OCI-LY3 (cell line): ENCODE results near the gene TFDP1.

Experiments used
- H2AFZ ChIP-seq: fragments of 200-600, 300-600 bp; shearing (Covaris generic); 2 replicates; pipeline ENCODE4 v1.6.0; 2014; ENCODE audit warnings: antibody characterized with exemption, low read depth, low read length
- H3K27ac ChIP-seq: fragments of 200-600, 300-600 bp; sonication (generic); 2 replicates; pipeline ENCODE4 v1.5.1; 2014; ENCODE audit warnings: mild to moderate bottlenecking, low read length, moderate library complexity, mixed read lengths
- H3K27me3 ChIP-seq: fragments of 200-600, 300-600 bp; sonication (generic); 2 replicates; pipeline ENCODE4 v1.6.1; 2014; ENCODE audit warnings: low read depth, low read length, mixed read lengths
- H3K36me3 ChIP-seq: fragments of 200-600, 300-600 bp; sonication (generic); replicated peaks from 2 replicates; pipeline ENCODE3; 2014; ENCODE audit warnings: low read depth, low read length, mixed read lengths
- H3K4me1 ChIP-seq: fragments of 300-600, 200-600 bp; sonication (generic); 2 replicates; pipeline ENCODE4 v1.6.1; 2014; ENCODE audit warnings: low read length, mixed read lengths
- H3K4me2 ChIP-seq: fragments of 200-600, 300-600 bp; sonication (generic); 2 replicates; pipeline ENCODE4 v1.6.1; 2014; ENCODE audit warnings: low read length, mixed read lengths
- H3K4me3 ChIP-seq: fragments of 300-600, 200-600 bp; sonication (generic); 2 replicates; pipeline ENCODE4 v1.5.1; 2014; ENCODE audit warnings: antibody characterized with exemption, mild to moderate bottlenecking, low read length, moderate library complexity
- H3K79me2 ChIP-seq: fragments of 300-600, 200-600 bp; shearing (Covaris generic); 2 replicates; pipeline ENCODE4 v1.6.1; 2014; ENCODE audit warnings: mild to moderate bottlenecking, low read length, mixed read lengths
- H3K9ac ChIP-seq: fragments of 300-600, 200-600 bp; shearing (Covaris generic); 2 replicates; pipeline ENCODE4 v1.6.0; 2014; ENCODE audit warnings: mild to moderate bottlenecking, low read length, moderate library complexity
- H3K9me3 ChIP-seq: fragments of 200-600, 300-600 bp; shearing (Covaris generic); 2 replicates; pipeline ENCODE4 v1.6.1; 2014; ENCODE audit warnings: low read length, mixed read lengths; ENCODE audit not compliant: insufficient read depth
- H4K20me1 ChIP-seq: fragments of 200-600, 300-600 bp; sonication (generic); 2 replicates; pipeline ENCODE4 v1.6.1; 2016; ENCODE audit warnings: low read length, mixed read lengths; ENCODE audit not compliant: insufficient read depth
- CTCF ChIP-seq: fragments of 200-600, 300-600 bp; sonication (generic); IDR thresholded peaks from 2 replicates; pipeline ENCODE4 v1.5.1; 2014; ENCODE audit warnings: antibody characterized with exemption, low read length, low read depth
- EZH2phosphoT487 ChIP-seq: fragments of 200-600 bp; shearing (Covaris generic); IDR thresholded peaks from 2 replicates; pipeline ENCODE4 v1.6.1; 2018; ENCODE audit warnings: antibody characterized with exemption, mixed run types, low read depth

Gene TFDP1

GRCh38 chr13:113656831-113657671 lies 72.5 kb downstream of the TFDP1 start:
- Histone ChIP-seq H4K20me1 (no peaks in the 10 kb centered on the region), H3K27me3 (0 out of 2 replicates have a peak, but pooled peaks cover 4% of the 10 kb centered on the region), H3K4me2 (no peak overlapping the region), H3K27ac (no peak overlapping the region), H3K4me1 (no peaks in the 10 kb centered on the region), H3K9ac (no peak overlapping the region), H3K79me2 (no peaks in the 10 kb centered on the region), H3K36me3 (no peaks in the 10 kb centered on the region), H3K4me3 (no peak overlapping the region), H2AFZ (no peak overlapping the region), H3K9me3 (peaks cover 3% of the 10 kb centered on the region; the same call in 1 of the 2 replicates)
- TF ChIP-seq CTCF (no peak), EZH2phosphoT487 (no peak)

GRCh38 chr13:113657851-113658741 lies 73.5 kb downstream of the TFDP1 start, which contains the start of gene ATP4B:
Gene ATP4B (minus strand): TSS chr13:113658198. CDS start chr13:113658144, 54 bp downstream.
- Histone ChIP-seq H3K27ac (no peak within 1 kb of the TSS), H3K79me2 (no peaks in the 10 kb centered on the region), H2AFZ (no peak within 1 kb of the TSS), H3K4me1 (no peaks in the 10 kb centered on the region), H4K20me1 (no peaks in the 10 kb centered on the region), H3K4me2 (no peak within 1 kb of the TSS), H3K27me3 (peaks cover 4% of the 10 kb centered on the region; the same call in 1 of the 2 replicates), H3K9me3 (peaks cover 3% of the 10 kb centered on the region; the same call in 1 of the 2 replicates), H3K4me3 (no peak within 1 kb of the TSS), H3K36me3 (no peaks in the 10 kb centered on the region), H3K9ac (no peak within 1 kb of the TSS)
- TF ChIP-seq EZH2phosphoT487 = no peak

- no peak overlapping the region for H3K4me2 ChIP-seq
- H3K9ac ChIP-seq = no peak overlapping the region
- TF ChIP-seq EZH2phosphoT487 (no peak), CTCF (no peak)
- H3K4me3 ChIP-seq = no peak overlapping the region
- no peaks in the 10 kb centered on the region for H4K20me1 ChIP-seq
- H3K27me3 ChIP-seq = peaks cover 4% of the 10 kb centered on the region; the same call in 1 of the 2 replicates
- no peak overlapping the region for H3K27ac ChIP-seq
- peaks cover 3% of the 10 kb centered on the region; the same call in 1 of the 2 replicates for H3K9me3 ChIP-seq
- H3K79me2 ChIP-seq = no peaks in the 10 kb centered on the region
- no peaks in the 10 kb centered on the region for H3K36me3 ChIP-seq
- H2AFZ ChIP-seq = no peak overlapping the region
- no peaks in the 10 kb centered on the region for H3K4me1 ChIP-seq
Observed at GRCh38 chr13:113658836-113659235, 74.3 kb downstream of the TFDP1 start.

GRCh38 chr13:113659337-113659736 lies 74.8 kb downstream of the TFDP1 start:
- Histone ChIP-seq H3K27me3 (peaks cover 4% of the 10 kb centered on the region; the same call in 1 of the 2 replicates), H3K27ac (no peak overlapping the region), H4K20me1 (no peaks in the 10 kb centered on the region), H3K4me3 (no peak overlapping the region), H3K9me3 (peaks cover 3% of the 10 kb centered on the region; the same call in 1 of the 2 replicates), H3K36me3 (no peaks in the 10 kb centered on the region), H3K4me2 (no peak overlapping the region), H2AFZ (no peak overlapping the region), H3K4me1 (no peaks in the 10 kb centered on the region), H3K79me2 (no peaks in the 10 kb centered on the region), H3K9ac (no peak overlapping the region)
- TF ChIP-seq EZH2phosphoT487 (no peak), CTCF (no peak)
